ENCODE data around the gene DDN.
A peak's percentile ranks its signal among the peaks of the same experiment; 100 is the strongest.

Gene DDN

DNA sequence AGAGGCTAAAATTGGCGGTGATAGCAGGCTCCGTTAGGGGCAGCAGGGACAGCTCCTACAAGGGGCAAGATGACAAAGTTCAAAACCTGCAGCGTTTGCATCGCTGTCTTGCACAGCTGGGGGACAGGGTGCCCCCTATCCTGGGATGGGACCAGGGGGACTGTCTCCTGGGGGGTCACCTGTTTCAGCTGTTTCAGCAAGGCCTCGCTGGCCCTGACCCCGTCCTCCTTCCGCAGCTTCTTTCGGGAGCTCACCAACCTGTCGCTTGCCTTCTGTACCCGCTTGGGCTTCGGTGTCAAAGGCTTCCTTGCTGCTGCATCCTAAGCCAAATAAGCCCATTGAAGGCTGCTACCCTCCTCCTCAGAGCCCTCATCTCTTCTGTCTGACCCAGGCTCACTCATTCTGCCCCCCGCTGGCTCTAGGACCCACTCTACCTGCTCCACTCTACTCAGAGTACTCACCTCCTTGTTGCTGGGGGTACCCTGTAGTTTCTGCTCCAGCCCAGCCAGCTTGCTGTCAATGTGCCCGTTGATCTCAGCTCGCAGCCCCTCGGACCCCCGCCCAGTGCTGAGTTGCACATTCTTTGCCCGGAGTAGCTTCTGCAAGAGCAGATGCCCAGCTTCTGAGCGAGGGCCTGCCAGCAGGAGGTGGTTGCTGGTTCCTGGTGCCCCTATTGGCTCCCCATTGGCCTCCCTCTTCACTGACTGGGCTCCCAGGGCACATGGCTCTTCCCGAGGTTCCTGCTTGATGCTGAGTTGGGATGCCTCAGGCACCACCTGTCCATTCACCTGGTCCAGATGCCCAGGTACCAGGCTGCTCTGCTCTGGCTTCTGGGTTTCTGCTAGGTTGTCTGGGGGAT is 31.8 kb upstream of the DDN start:
- DNase-seq, result no peak

- DNase-seq, result no peak
Measured at GRCh38 chr12:49030119-49030518, 30.9 kb upstream of the DDN start.

DNA sequence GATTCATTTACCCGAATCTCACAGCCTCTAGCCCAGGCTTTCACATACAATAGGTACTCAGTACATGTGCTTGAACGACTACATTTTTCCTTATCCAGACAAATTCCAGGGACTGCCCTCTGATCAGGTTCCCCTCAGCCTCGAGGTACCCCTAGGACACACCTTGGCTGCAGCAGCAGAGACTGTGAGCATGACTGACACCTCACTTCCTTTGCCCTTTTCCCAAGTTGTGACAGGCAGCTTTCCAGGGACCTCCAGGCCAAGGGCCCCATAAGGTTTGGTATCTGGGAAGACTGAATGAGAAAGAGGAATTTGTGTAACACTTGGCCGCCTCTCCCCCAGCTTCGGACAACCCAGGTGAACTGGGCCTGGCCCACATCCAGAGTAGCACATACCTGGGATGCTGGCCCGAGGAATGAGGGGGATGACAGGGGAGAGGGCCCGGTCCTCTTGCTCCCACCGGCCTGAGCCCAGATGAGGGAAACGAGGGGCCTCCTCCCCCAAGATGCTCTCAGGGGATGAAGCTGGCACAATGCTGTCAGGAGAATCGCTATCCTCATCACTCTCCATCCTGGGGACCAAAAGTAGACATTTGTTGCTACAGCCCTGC is 29.6 kb upstream of the DDN start:
- DNase-seq, result no peak

GRCh38 chr12:49027846-49028555 is 28.8 kb upstream of the DDN start:
- DNase-seq, result peak; percentile 64 to 75 (median 74)

GRCh38 chr12:49026678-49027480 is 27.7 kb upstream of the DDN start:
- no peak for DNase-seq

GRCh38 chr12:49026101-49026500 is 26.9 kb upstream of the DDN start:
- no peak for DNase-seq

GRCh38 chr12:49025463-49025862 is 26.3 kb upstream of the DDN start:
- no peak for DNase-seq

- DNase-seq, result no peak
Measured at GRCh38 chr12:49024543-49024942, 25.4 kb upstream of the DDN start.

DNA sequence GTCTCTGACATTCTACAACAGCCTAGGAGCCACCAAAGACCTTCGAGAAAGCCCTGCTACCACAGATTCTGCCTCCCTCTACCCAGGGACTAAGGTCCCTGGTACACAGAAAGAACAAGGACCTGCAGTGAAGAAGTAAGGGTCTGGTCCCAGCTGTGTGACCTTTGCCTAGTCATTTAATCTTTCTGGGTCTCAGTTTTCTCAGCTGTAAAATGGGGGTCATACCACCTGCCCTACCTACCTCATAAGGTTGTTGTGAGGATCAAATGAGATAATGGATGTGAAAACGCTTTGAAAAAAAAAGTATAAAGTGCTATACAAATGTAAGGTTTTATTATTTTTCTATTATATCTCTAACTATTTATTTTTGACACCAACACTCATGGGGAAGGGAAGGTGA is 24.6 kb upstream of the DDN start:
- no peak for DNase-seq

DNA sequence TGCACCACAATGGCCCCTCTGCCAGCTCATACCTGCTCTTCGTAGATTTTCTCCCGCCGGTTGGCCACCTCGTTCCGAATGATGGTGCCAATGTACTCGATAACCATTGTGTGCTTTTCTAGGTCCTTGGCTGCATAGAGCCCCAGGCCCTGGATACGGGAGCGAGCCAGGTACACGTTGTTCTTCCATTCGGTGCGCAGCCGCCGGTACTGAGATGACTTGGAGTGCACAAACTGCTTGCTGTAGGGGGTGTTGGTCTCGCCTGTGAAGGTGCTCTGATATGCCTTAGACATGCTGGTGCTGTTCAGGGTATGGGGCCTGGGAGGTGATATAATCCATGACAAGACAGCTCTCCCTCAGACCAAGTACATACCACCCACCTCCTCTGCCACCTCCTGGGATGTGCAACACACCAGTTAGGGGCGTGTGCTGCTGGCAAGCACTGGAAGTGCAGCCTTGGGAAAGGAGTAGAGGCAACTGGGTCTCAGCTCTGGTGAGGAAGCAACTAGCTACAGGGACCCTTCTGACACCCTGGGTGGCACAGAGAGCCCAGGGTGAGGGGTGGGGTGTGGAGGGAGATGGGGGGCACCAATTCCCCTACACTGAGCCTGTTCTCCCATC is 23.5 kb upstream of the DDN start:
- no peak for DNase-seq

GRCh38 chr12:49021292-49021915 is 22.2 kb upstream of the DDN start:
- no peak for DNase-seq

DNA sequence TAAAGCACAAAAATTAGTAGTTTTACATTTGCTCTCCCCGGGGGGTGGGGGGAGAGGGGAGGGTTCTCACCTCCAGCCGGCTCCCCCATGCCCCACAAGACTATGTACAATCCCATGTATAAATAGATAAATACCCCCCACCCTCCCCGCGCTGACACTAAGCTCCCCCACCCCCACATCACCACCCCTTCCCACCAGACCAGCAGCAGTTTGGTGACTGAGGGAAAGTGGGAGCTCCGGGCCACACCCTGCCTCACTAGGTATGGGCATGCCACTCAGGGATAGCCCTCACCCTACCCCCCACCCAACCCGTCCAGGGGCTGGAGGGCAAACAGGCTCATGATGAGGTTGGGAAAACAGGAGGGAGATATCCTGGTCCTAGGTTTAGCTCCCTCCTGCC is 21.3 kb upstream of the DDN start:
- no peak for DNase-seq

DNA sequence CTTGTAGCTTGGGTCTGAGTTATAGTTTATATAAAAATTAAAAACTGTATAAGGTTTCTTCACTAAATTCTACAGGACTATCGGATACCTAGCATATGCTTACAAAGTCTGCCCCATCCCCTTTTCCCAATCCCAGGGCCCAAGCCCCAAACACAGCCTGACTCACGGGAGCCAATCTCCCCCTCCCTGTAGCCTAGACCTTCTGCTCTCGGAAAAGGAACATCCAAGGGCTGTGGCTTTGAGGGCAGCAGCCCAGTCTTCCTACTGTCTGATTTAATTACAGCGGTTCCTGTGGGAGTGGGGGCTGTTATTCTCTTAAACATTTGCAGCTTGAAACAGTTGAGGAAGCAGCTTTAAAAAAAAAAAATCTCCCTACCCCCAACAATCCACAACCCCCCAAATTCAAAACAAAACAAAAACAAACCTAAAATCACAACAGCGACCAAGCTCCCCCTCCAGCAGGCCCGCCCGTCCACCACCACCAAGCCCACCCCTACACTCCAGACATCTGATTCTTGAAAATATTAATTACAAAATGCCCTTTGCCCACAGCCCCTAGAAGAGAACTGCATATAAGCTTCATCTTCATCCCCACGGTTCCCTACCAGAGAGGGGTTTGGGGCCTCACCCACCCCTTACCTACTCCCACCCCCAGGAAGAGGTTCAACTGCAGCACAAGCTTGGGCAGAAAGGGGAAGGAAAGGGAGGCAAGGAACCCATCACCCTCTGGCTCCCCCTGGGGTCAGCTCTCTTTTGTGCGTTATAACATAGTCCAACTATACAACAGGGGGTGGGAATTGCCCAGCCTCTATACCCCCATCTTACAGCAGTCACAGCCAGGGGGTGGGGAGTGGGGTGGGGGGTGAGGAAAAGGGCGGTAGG is 20.5 kb upstream of the DDN start:
- DNase-seq, result peak; percentile 65 to 81 (median 68)

DNA sequence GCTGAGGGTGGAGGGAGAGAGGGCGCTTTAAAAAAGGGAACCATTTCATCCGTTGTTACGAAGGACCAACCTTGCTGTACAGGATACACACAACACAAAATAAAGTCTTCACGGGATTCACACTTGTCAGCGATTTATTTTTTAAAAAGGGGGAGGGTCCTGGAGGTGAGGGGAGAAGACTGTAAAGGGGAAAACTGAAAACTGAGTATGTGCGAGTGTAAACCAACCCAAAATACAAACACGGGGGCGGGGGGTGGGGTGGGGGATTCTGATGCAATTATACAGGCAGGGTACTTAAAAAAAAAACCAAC is 19.9 kb upstream of the DDN start:
- no peak for DNase-seq

- peak; percentile 98 to 99 (median 98) for DNase-seq
Measured at GRCh38 chr12:49018261-49019119, 19.3 kb upstream of the DDN start, which contains the start of gene PRKAG1. Gene PRKAG1 (minus strand): TSS chr12:49018776. CDS start chr12:49018740, 36 bp downstream.

- DNase-seq, result peak; percentile 66 to 71 (median 70)
Measured at GRCh38 chr12:49017891-49018260, 18.7 kb upstream of the DDN start.

GRCh38 chr12:49015196-49015595 is 16.0 kb upstream of the DDN start:
- no peak for DNase-seq

GRCh38 chr12:49014547-49014946 is 15.4 kb upstream of the DDN start:
- DNase-seq, result peak; percentile 26 to 54 (median 28)

- DNase-seq, result no peak
Measured at GRCh38 chr12:49013428-49013827, 14.3 kb upstream of the DDN start.

- no peak for DNase-seq
Measured at GRCh38 chr12:49012739-49013138, 13.6 kb upstream of the DDN start.
